T-helper 9 cell (primary cell): ENCODE measurements around the gene DEPDC1B.
"Not testable (repeated sequence)": the region's sequence is repeated elsewhere in the genome, so short reads cannot be mapped to it uniquely, and the experiment has no call there.

Experiments used
- DNase-seq: peaks from one replicate; pipeline ENCODE4 v3.0.0-alpha.2; 2020
- total RNA-seq, 2 donors: gene quantifications; one replicate each; lab custom pipeline; 2026; lab: John Stamatoyannopoulos, UW

Gene DEPDC1B
- 0.48 to 0.56 reads per million in 2 donors for total RNA-seq

- DNase-seq, result peak; percentile 75
Observed at GRCh38 chr5:60699609-60700415, at the start of gene DEPDC1B. DEPDC1B (minus strand) TSS chr5:60700166; CDS start chr5:60700093, 73 bp downstream.

GRCh38 chr5:60744682-60745081 is 44.7 kb upstream of the DEPDC1B start:
- no peak for DNase-seq

- DNase-seq, result no peak
Observed at GRCh38 chr5:60743511-60744314, 43.7 kb upstream of the DEPDC1B start.

GRCh38 chr5:60740322-60740721 is 40.4 kb upstream of the DEPDC1B start:
- no peak for DNase-seq

- no peak for DNase-seq
Observed at GRCh38 chr5:60738933-60739332, 39.0 kb upstream of the DEPDC1B start.

- DNase-seq, result no peak
Observed at GRCh38 chr5:60738461-60738860, 38.5 kb upstream of the DEPDC1B start.

GRCh38 chr5:60730858-60731257 is 30.9 kb upstream of the DEPDC1B start:
- not testable (repeated sequence) for DNase-seq

- no peak for DNase-seq
Observed at GRCh38 chr5:60727033-60727679, 27.2 kb upstream of the DEPDC1B start.

- DNase-seq, result no peak
Observed at GRCh38 chr5:60724126-60724525, 24.2 kb upstream of the DEPDC1B start.

- no peak for DNase-seq
Observed at GRCh38 chr5:60722416-60722815, 22.4 kb upstream of the DEPDC1B start.

GRCh38 chr5:60719329-60719728 is 19.4 kb upstream of the DEPDC1B start:
- no peak for DNase-seq

- no peak for DNase-seq
Observed at GRCh38 chr5:60718166-60718892, 18.4 kb upstream of the DEPDC1B start.

GRCh38 chr5:60715201-60715928 is 15.4 kb upstream of the DEPDC1B start:
- not testable (repeated sequence) for DNase-seq

- no peak for DNase-seq
Observed at GRCh38 chr5:60712950-60713349, 13.0 kb upstream of the DEPDC1B start.

- DNase-seq, result not testable (repeated sequence)
Observed at GRCh38 chr5:60711892-60712291, 11.9 kb upstream of the DEPDC1B start.

GRCh38 chr5:60710362-60710761 is 10.4 kb upstream of the DEPDC1B start:
- DNase-seq, result no peak

GRCh38 chr5:60705144-60705543 is 5.2 kb upstream of the DEPDC1B start:
- no peak for DNase-seq

- DNase-seq, result no peak
Observed at GRCh38 chr5:60703944-60704343, 4.0 kb upstream of the DEPDC1B start.

- no peak for DNase-seq
Observed at GRCh38 chr5:60701321-60701968, 1.5 kb upstream of the DEPDC1B start.

GRCh38 chr5:60700416-60700757 is 421 bp upstream of the DEPDC1B start:
- peak; percentile 3 for DNase-seq

- no peak for DNase-seq
Observed at GRCh38 chr5:60699288-60699608, 718 bp downstream of the DEPDC1B start.

- no peak for DNase-seq
Observed at GRCh38 chr5:60698336-60698735, 1.6 kb downstream of the DEPDC1B start.
